Germinal center (tissue), 1 donor: ENCODE measurements around the gene KRT84.
A peak's percentile ranks its signal among the peaks of the same experiment; 100 is the strongest.

Source experiments
- DNase-seq: peaks from one replicate; pipeline ENCODE4 v3.0.0; 2012; ENCODE audit warnings: mixed read lengths, low spot score

Gene KRT84

DNA sequence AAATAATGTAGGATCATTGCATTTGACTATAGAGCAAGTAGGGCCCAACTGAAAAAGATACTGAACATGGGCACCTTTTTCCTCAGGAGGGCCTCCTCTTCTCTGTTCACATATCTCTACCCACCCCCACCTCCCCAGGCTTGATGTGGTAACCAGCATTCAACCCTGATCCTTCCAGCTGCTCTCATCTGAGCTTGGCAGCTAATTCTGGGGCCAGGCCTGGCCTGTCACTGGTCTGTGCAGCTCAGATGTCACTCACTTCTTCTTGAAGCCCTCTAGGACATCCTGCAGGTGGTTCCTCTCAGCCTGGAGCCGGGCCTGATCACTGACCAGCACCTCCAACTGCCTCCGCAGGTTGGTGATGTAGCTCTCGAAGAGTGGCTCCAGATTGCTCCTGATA lies 2.1 kb downstream of the KRT84 start:
- DNase-seq, result no peak

DNA sequence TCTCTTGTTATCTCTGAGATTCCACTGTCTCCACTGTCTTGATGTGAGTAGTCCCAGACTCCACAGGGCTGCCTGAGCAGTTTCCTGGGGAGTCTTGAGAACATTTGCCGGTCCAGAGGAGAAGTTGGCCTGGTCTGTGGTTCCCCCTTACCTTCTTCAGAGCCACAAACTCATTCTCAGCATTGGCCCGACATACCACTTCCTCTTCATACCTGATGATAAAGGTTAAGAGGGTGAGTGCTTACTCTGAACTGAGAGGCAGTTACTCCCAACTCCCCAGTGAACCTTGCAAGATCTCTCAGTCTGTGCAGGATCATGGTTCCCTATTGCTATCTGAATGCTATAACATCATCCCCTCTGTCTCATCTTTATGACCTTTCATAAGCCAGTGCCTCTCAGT lies 2.6 kb downstream of the KRT84 start:
- DNase-seq, result no peak

- DNase-seq, result no peak
Measured at GRCh38 chr12:52381206-52381605, 4.2 kb downstream of the KRT84 start.

DNA sequence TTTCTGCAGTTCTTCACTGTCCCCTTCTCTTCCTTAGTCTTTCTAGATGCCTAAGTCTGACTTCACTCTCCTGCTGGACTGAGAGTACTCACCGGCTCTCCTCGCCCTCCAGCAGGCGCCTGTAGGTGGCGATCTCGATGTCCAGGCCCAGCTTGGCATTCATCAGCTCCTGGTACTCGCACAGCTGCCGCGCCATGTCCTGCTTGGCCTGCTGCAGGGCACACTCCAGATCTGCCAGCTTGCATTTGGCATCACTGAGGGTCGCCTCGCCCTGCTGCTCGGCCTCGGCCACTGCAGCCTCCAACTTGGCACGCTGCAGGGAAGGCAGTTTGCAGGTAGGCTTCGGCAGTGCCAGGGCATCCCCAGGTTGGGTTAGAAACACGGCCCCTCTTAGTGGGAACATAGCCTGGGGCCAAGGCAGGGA lies 5.2 kb downstream of the KRT84 start:
- no peak for DNase-seq

DNA sequence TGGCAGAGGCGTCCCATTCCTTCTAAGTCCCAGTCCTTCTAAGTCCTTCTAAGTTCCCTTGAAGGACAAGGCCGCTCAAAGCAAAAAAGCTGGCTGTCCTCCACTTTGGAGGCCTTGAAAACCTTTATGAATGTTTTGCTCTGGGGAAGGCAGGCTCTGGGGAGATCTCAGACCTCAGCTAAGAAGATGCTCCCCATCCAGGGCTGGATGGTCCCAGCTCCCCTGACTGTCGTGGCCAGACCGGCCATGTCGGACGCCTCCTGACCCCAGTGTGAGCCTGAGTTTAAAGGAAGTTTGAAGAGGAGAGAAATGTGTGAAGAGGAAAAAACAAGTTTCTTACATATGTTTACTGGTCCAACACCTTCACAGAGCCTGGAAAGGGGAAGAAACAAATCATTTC lies 5.9 kb downstream of the KRT84 start:
- no peak for DNase-seq

- no peak for DNase-seq
Measured at GRCh38 chr12:52378091-52378490, 7.4 kb downstream of the KRT84 start.

- no peak for DNase-seq
Measured at GRCh38 chr12:52377266-52377665, 8.2 kb downstream of the KRT84 start.

- peak; percentile 52 for DNase-seq
Measured at GRCh38 chr12:52372216-52373154, 13.0 kb downstream of the KRT84 start.

- no peak for DNase-seq
Measured at GRCh38 chr12:52371716-52372115, 13.7 kb downstream of the KRT84 start.

GRCh38 chr12:52370926-52371608 lies 14.4 kb downstream of the KRT84 start:
- DNase-seq, result no peak

DNA sequence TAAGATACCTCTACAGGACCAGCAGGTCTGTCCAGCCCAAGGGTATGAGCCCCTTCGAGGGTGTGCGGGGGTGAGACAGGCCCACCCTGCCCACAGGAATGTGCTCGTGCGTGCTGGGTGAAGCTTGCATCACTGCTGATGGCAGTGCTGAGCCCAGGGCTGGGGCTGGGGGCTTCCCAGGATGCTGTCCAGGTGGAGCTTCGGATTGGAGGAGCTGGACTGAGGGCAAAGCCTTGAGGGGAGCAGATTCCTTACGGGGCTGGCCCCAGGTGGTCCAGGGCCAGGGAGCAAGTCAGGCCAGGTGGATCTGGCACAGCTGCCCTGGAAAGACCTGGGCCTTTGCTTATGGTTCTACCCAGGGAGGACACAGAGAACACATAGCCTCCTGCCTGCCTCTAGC lies 15.6 kb downstream of the KRT84 start:
- DNase-seq, result no peak

DNA sequence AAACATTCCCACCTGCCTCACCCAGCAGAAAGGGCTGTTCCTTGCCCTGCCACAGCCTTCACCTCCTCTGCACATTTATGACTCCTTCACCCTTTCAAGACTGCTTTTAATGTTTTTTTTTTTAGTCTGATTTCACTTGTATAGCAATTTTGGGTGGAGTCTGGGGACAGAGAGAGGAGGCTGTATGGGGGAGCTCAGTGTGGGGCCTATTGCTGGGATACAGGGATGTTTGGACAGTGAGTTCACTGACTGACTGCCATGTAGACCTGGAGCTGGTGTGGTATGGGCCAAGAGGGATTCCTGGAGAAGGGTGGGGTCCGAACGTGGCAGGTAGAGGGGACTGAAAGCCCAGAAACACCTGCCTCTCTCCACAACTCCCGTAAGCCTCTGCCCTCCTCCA lies 16.2 kb downstream of the KRT84 start:
- no peak for DNase-seq

DNA sequence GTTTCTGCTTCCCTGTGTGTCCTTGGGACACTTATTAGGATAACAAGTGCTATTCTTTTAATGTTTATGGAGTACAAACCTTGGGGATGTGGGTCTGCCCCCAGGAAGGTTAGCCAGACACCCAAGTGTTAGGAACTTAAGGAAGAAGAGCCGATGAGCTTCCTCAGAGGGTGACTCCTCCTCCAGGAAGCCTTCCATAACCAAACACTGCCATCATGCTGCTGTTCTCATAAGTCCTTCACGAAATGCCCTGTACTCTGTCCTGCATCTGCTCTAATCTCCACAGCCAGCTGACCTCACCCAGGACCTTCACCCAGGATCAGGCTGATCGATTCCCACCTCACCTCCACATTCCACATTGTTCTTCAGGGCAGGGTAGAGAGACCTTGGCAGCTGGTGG lies 16.9 kb downstream of the KRT84 start:
- no peak for DNase-seq

DNA sequence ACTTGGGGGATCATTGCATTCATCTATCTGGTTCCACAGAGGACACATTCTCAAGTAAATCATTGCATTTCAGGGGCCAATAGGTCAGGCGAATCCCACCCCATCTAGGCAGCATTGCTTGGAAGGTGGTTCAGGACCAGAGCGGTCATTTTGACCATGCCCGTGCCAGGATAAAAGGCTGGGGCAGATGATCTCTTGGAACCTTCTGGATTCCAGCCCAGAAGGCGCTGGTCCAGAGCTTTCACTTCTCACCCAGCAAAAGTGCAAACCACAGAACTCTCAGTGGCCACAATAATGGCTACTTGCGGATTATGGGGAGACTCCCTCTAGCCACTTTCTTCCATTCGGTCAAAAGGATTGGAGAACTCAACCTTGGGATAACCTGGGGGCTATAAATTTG lies 17.6 kb downstream of the KRT84 start:
- DNase-seq, result no peak

- DNase-seq, result no peak
Measured at GRCh38 chr12:52366738-52367485, 18.5 kb downstream of the KRT84 start, which contains the start of gene KRT85. Gene KRT85, minus strand, starts transcription at chr12:52367481. Its CDS starts 76 bp downstream, at chr12:52367405.

DNA sequence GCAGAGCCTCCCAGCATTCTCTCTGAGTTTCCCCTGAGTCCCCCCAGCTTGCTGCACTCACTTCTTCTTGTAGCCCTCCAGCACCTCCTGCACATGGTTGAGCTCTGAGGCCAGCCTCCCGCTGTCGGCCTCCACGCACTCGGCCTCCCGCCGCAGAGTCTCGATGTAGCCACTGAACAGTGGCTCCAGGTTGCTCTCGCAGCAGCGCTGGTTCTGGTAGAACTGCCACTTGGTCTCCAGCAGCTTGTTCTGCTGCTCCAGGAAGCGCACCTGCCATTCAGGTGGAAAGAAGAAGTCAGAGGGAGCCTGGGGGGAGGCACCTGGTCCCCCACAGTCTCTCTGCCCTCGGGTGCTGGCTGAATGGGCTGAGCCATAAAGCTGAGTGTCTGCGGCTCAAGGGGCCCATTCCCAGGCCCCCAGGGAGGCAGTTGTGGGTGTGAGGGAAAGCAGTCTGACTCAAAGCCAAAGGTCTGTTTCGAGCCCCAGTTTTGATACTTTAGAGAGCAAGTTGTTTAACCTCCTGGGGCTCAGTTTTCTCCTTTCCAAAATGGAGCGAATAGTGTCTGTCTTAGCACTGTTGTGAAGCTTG lies 20.5 kb downstream of the KRT84 start:
- DNase-seq, result no peak

DNA sequence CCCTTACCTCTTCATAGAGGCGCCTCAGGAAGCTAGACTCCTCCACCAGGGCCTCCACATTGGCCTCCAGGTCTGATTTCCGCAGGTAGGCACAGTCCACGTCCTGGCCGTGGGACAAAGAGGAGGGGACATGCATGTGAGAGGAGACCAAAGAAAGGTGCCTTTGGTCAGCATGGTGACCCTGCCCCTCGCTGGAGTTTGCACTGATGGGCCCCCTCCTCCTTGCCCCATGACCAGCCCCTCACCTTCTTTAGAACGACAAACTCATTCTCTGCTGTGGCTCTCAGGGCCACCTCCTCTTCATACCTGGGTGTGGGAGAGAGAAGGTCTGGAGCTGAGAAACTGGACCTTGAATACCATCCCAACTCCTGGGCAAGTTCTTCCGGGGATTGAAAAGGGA lies 21.4 kb downstream of the KRT84 start:
- DNase-seq, result no peak

DNA sequence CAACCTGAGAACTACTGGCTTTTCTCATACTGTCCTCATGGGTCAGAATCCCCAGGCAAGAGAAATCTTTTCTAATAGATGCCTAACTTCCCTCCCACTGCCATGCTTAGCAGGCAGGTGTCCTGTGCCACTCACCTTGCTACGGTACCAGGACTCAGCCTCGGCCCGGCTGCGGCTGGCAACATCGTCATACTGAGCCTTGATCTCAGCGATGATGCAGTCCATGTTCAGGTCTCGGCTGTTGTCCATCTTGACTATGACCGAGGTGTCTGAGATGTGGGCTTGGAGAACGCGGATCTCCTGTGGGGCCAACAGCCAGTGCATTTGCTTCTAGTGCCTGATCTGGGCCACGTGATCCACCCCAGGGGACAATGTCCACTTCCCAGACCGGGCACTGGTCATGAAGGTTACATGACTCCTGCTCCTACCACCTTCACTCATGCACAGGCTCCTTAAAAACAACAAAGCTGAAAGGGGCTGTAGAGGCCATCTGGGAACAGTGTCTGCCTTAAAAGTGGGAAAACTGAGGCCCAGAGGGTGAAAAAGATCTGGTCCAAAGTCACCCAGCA lies 22.3 kb downstream of the KRT84 start:
- DNase-seq, result no peak

DNA sequence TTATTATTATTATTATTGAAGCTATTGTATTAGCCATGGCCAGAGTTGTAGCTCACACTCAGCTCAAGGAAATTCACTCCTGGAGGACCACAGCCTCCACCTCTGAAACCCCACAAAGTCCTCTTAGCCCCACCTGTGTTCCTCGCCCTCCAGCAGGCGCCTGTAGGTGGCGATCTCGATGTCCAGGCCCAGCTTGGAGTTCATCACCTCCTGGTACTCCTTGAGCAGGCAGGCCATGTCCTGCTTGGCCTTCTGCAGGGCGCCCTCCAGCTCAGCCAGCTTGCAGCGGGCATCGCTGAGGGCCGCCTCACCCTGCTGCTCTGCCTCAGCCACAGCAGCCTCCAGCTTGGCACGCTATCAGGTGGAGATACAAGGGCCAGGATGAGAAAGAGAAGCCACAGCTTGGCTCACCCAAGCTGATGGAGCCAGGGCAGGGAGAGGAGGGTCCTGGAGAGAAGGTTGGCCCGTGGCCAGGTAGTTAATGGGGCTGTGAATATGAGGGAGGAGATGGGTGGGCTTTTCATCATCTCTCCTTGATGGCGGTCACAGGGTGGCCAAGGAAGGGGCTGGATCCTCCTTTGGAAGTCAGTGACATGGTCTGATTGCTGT lies 23.2 kb downstream of the KRT84 start:
- DNase-seq, result no peak

DNA sequence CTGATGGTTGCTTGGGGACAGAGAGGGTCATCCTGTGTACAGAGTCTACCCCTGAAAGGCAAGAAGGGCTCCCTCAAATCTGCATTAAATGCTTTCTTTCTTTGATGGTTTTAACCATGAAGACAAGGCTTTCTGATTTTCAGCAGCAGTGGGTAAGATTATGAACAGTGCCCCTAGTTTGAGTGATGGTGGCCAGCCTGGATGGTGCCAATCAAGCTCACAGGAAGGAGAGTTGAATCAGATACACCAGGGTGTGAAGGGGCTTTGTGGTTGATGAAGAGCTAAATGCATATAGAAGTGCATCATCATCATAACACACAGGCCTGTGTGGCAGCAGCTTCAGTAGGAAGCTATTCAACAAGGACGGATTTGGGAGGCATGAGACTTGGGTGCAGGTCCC lies 23.9 kb downstream of the KRT84 start:
- DNase-seq, result no peak

DNA sequence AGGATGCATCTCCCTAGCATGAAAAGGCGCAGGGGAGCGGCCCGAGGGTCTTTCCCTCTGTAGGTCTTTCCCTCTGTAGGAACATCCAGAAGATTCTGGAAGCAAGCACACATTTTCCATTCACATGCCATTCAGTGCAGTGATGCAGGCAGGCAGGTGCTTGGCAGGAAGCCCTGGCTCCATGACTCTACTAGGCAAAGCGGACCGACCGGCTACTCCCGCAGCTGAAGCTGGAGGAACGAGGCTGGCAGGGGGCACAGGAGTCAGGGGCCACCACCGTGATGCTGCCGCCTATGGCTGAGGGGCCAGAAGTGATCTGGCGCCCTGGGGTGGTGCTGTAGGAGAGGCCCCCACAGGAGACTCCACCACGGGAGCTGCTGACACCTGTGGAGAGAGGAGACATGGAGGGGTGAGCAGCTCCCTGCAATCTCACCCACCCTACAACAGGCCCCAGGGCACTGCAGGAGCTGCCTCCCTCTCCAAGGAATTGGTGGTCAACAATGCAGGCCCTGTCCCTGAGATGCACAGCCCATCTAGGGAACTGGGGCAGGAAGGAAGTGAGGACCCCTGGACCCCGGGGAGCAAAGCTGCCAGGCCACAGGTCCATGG lies 24.7 kb downstream of the KRT84 start:
- DNase-seq, result no peak
